Measurements from ENCODE around the gene SMOC2.

DNA sequence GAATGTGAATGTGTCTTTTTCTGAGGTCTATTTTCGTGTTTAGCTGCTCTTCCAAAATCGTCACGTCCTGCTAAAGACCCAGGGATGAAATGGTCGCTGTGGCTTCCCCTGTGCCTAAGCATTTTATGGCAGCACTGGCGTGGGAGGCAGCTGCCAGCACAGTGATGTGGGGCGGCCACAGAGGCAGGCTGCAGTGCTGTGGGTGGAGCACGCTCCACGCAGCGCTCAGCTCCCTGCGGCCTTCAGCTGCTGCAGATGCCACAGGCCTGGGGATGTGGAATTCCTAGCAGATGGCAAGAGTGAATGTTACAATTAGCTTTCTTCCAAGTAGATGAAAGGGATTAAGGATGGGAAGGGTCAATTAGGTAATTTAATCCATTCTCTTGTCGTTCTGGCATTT lies 242.6 kb downstream of the SMOC2 start:
- no peak for TF ChIP-seq POLR2AphosphoS5 (IDR thresholded peaks at IDR 0.05)
- TF ChIP-seq, protein P1, sequence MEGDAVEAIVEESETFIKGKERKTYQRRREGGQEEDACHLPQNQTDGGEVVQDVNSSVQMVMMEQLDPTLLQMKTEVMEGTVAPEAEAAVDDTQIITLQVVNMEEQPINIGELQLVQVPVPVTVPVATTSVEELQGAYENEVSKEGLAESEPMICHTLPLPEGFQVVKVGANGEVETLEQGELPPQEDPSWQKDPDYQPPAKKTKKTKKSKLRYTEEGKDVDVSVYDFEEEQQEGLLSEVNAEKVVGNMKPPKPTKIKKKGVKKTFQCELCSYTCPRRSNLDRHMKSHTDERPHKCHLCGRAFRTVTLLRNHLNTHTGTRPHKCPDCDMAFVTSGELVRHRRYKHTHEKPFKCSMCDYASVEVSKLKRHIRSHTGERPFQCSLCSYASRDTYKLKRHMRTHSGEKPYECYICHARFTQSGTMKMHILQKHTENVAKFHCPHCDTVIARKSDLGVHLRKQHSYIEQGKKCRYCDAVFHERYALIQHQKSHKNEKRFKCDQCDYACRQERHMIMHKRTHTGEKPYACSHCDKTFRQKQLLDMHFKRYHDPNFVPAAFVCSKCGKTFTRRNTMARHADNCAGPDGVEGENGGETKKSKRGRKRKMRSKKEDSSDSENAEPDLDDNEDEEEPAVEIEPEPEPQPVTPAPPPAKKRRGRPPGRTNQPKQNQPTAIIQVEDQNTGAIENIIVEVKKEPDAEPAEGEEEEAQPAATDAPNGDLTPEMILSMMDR (IDR thresholded peaks at IDR 0.05): no peak

All from prostate gland (tissue), 2 donors.